ENCODE results near the gene TCF12. TPM values are rescaled to one million over a fixed set of nuclear protein-coding genes. Genes with fewer than 3 reads are reported as not detected.
A peak's percentile ranks its signal among the peaks of the same experiment; 100 is the strongest.

TCF12 gene
- total and polyA plus RNA-seq, 11 donors = 6.5 to 77.3 (median 43.5) TPM

- 69 to 77% (median 71%) methylated on average over 2 of the region's 2 CpGs for WGBS, 4 donors
- Histone ChIP-seq H3K36me3 (peaks cover 0 to 12% (median 3%) of the 10 kb centered on the region in 9 donors), H3K4me1 (peaks cover 0 to 15% (median 0%) of the 10 kb centered on the region in 12 donors), H3K27me3 (no peaks in the 10 kb centered on the region), H3K27ac (no peak overlapping the region), H3K9me3 (no peaks in the 10 kb centered on the region), H3K4me3 (no peak overlapping the region)
- TF ChIP-seq CTCF (IDR thresholded peaks at IDR 0.05) = no peak
- TF ChIP-seq POLR2A (IDR thresholded peaks at IDR 0.05) = no peak
- DNase-seq = no peak
- intact Hi-C loops (cut with DNase I) = no loop called here
- peak in 1 of 4 donors; percentile 63 for ATAC-seq
Observed at GRCh38 chr15:57165992-57166391, 247.5 kb downstream of the TCF12 start.

GRCh38 chr15:57167821-57168395 lies 249.5 kb downstream of the TCF12 start:
- Histone ChIP-seq H3K4me3 (no peak overlapping the region), H3K4me1 (peaks cover 0 to 23% (median 0%) of the 10 kb centered on the region in 12 donors), H3K27ac (no peak overlapping the region), H3K27me3 (no peaks in the 10 kb centered on the region), H3K36me3 (peaks cover 0 to 12% (median 3%) of the 10 kb centered on the region in 9 donors), H3K9me3 (no peaks in the 10 kb centered on the region)
- 84 to 90% (median 87%) methylated on average over 3 of the region's 3 CpGs for WGBS, 4 donors
- DNase-seq (no peak), ATAC-seq (no peak)
- intact Hi-C loops (cut with DNase I) = no loop called here
- TF ChIP-seq CTCF (IDR thresholded peaks at IDR 0.05) (no peak), POLR2A (IDR thresholded peaks at IDR 0.05) (no peak)

- Histone ChIP-seq H3K27ac (no peak overlapping the region), H3K36me3 (peaks cover 0 to 12% (median 3%) of the 10 kb centered on the region in 9 donors), H3K4me3 (no peak overlapping the region), H3K9me3 (no peaks in the 10 kb centered on the region), H3K27me3 (no peaks in the 10 kb centered on the region), H3K4me1 (peaks cover 0 to 23% (median 0%) of the 10 kb centered on the region in 12 donors)
- intact Hi-C loops (cut with DNase I) = no loop called here
- ATAC-seq (no peak), DNase-seq (no peak)
- TF ChIP-seq POLR2A (IDR thresholded peaks at IDR 0.05) (no peak), CTCF (IDR thresholded peaks at IDR 0.05) (no peak)
- WGBS, 4 donors = 96 to 98% (median 98%) methylated on average over 2 of the region's 2 CpGs
Observed at GRCh38 chr15:57169643-57170042, 251.2 kb downstream of the TCF12 start.

GRCh38 chr15:57171426-57171825 lies 253.0 kb downstream of the TCF12 start:
- no peak for DNase-seq
- no peak for ATAC-seq
- Histone ChIP-seq H3K4me3 (no peak overlapping the region), H3K4me1 (peaks cover 0 to 14% (median 0%) of the 10 kb centered on the region in 12 donors), H3K27ac (no peak overlapping the region), H3K27me3 (no peaks in the 10 kb centered on the region), H3K9me3 (no peaks in the 10 kb centered on the region), H3K36me3 (peaks cover 0 to 12% (median 3%) of the 10 kb centered on the region in 9 donors)
- TF ChIP-seq POLR2A (IDR thresholded peaks at IDR 0.05) = no peak
- no peak for TF ChIP-seq CTCF (IDR thresholded peaks at IDR 0.05)
- intact Hi-C loops (cut with DNase I) = no loop called here
- WGBS, 4 donors = 90 to 98% (median 94%) methylated on average over 1 of the region's 1 CpG
